Natural killer cell (primary cell): Measurements from ENCODE around the gene COG7. TPM values are rescaled to one million over a fixed set of nuclear protein-coding genes. Genes with fewer than 3 reads are reported as not detected.

ENCODE experiments used
- ATAC-seq, 3 donors: fragments of 150-1000 bp in 2 of 3; fragments of 200-7000 bp in 1 of 3; cut with Tn5 transposase; 1 replicate in 1 of 3; 2 replicates in 2 of 3; pipeline ENCODE4 v1.10.0; 2021; ENCODE audit warnings: mild to moderate bottlenecking in 2 of 3, moderate library complexity in 2 of 3
- DNase-seq, 2 donors: peaks; one replicate each; pipeline versions ENCODE4 v3.0.0 to v3.0.0-alpha.2; 2013 to 2021; ENCODE audit warnings: mixed read lengths in 1 of 2
- H3K27ac ChIP-seq: one replicate; pipeline ENCODE4 v1.5.1; 2013; ENCODE audit warnings: mild to moderate bottlenecking, low read length
- H3K27me3 ChIP-seq: one replicate; pipeline ENCODE4 v1.6.1; 2013; ENCODE audit warnings: low read length; ENCODE audit not compliant: control insufficient read depth, insufficient read depth
- H3K36me3 ChIP-seq: one replicate; pipeline ENCODE4 v1.6.1; 2013; ENCODE audit warnings: low read length; ENCODE audit not compliant: control insufficient read depth, insufficient read depth
- H3K4me1 ChIP-seq: one replicate; pipeline ENCODE4 v1.6.1; 2013; ENCODE audit warnings: low read length; ENCODE audit not compliant: control insufficient read depth, insufficient read depth
- H3K4me3 ChIP-seq: one replicate; pipeline ENCODE4 v1.5.1; 2013; ENCODE audit warnings: low read length
- H3K9me3 ChIP-seq: one replicate; pipeline ENCODE4 v1.6.1; 2013; ENCODE audit warnings: low read length; ENCODE audit not compliant: control insufficient read depth, insufficient read depth
- H3K27ac Mint-ChIP-seq, 2 donors: one replicate each; pipeline ENCODE4 v1.8.0; 2022; ENCODE audit warnings: mild to moderate bottlenecking in 2 of 2, mixed read lengths in 2 of 2, moderate library complexity in 1 of 2
- H3K27me3 Mint-ChIP-seq, 2 donors: one replicate each; pipeline ENCODE4 v1.8.0; 2022; ENCODE audit warnings: low read depth in 2 of 2, mixed read lengths in 2 of 2
- H3K36me3 Mint-ChIP-seq: one replicate; pipeline ENCODE4 v1.8.0; 2022; ENCODE audit warnings: mixed read lengths
- H3K4me1 Mint-ChIP-seq, 2 donors: one replicate each; pipeline ENCODE4 v1.8.0; 2022; ENCODE audit warnings: mixed read lengths in 2 of 2
- H3K4me3 Mint-ChIP-seq: one replicate; pipeline ENCODE4 v1.8.0; 2022; ENCODE audit warnings: mild to moderate bottlenecking, moderate library complexity, mixed read lengths
- H3K9me3 Mint-ChIP-seq, 2 donors: one replicate each; pipeline ENCODE4 v1.8.0; 2022; ENCODE audit warnings: mixed read lengths in 2 of 2
- WGBS: methylation state at CpG from one replicate; pipeline ENCODE4 v1.1.7; 2013; ENCODE audit warnings: missing lambda C conversion rate; ENCODE audit not compliant: insufficient coverage; 5-methylcytosine and 5-hydroxymethylcytosine counted together
- intact Hi-C: fragments of 100-400 bp; cut with micrococcal nuclease; formaldehyde crosslinking; loops from one replicate; pipeline ENCODE4 v1.14.2; 2022
- total RNA-seq, 4 donors: library from RNA; stranded (reverse); fragments of 120-200 nt in 1 of 4; gene quantifications; one replicate each; pipeline versions ENCODE4 v1.2.3 to v1.2.4, GENCODE V29; 2013 to 2022
- TF ChIP-seq, protein P1 (sequence below): fragments of 200-600 bp; IDR thresholded peaks from one replicate; pipeline ENCODE4 v1.8.0; 2022; ENCODE audit warnings: antibody characterized with exemption

The COG7 gene
- total RNA-seq: 10 to 100 TPM; 18.4 to 26.6 (median 20.3) TPM
- 16.2 TPM for total RNA-seq (2013)

DNA sequence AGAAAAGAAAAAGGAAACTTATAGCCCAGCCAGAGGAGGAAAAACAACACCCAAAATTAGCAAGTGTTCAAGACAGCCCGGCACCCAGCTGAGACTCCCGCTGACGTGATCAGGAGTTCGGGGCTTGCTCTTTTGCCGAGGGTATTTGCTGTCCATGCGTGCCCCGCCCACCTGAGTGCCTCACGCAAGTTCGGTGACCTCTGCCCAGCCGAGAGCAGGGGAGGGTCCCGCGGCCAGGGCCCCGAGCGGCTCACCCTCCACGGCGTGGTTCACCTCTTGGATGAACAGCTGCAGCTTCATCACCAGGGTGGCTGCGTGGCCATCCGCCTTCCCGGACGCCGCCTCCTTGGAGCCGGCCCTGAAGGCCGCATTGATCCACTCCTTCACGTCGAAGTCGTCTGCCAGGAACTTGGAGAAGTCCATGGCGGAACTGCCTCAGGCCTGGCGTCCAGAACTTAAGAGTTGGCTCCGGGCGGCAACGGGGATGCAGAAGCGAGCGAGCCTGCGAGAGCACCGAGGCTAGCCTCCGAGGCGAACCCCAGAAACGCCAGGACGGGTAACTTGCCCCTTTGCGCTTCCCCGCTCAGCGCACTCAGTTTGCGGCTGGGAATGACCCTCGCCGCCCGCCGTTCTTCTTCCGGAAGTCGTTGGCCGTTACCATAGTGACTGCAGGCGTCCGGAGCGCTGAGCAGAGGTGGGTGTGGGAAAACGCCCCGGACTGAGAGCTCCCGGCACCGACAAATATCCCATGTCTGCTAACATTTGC, at the start of gene COG7:
Gene COG7, minus strand, starts transcription at position 618 of the 766 bp plus-strand sequence. Its CDS starts 195 bp downstream, at position 423.
- Mint-ChIP-seq H3K4me1 (peaks cover 36 to 43% of the 10 kb centered on the region in 2 donors), H3K27me3 (no peaks in the 10 kb centered on the region), H3K4me3 (peak within 1 kb of the TSS; percentile 99), H3K36me3 (no peaks in the 10 kb centered on the region), H3K9me3 (no peaks in the 10 kb centered on the region), H3K27ac (peak within 1 kb of the TSS; percentile 81 to 92)
- Histone ChIP-seq H3K27me3 (no peaks in the 10 kb centered on the region), H3K27ac (peak within 1 kb of the TSS; percentile 45), H3K4me1 (peaks cover 14% of the 10 kb centered on the region), H3K9me3 (no peaks in the 10 kb centered on the region), H3K36me3 (no peaks in the 10 kb centered on the region), H3K4me3 (peak within 1 kb of the TSS; percentile 92)
- TF ChIP-seq, protein P1, sequence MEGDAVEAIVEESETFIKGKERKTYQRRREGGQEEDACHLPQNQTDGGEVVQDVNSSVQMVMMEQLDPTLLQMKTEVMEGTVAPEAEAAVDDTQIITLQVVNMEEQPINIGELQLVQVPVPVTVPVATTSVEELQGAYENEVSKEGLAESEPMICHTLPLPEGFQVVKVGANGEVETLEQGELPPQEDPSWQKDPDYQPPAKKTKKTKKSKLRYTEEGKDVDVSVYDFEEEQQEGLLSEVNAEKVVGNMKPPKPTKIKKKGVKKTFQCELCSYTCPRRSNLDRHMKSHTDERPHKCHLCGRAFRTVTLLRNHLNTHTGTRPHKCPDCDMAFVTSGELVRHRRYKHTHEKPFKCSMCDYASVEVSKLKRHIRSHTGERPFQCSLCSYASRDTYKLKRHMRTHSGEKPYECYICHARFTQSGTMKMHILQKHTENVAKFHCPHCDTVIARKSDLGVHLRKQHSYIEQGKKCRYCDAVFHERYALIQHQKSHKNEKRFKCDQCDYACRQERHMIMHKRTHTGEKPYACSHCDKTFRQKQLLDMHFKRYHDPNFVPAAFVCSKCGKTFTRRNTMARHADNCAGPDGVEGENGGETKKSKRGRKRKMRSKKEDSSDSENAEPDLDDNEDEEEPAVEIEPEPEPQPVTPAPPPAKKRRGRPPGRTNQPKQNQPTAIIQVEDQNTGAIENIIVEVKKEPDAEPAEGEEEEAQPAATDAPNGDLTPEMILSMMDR: no peak
- DNase-seq (peak; percentile 84 to 88), ATAC-seq (peak; percentile 92 to 96 (median 94))
- intact Hi-C loops: loop anchor here (5.0 kb wide), 1 partner anchor 105 kb away; the partner anchor contains the start of genes EARS2 and UBFD1
- WGBS: under 1% methylated on average over 57 of the region's 57 CpGs

DNA sequence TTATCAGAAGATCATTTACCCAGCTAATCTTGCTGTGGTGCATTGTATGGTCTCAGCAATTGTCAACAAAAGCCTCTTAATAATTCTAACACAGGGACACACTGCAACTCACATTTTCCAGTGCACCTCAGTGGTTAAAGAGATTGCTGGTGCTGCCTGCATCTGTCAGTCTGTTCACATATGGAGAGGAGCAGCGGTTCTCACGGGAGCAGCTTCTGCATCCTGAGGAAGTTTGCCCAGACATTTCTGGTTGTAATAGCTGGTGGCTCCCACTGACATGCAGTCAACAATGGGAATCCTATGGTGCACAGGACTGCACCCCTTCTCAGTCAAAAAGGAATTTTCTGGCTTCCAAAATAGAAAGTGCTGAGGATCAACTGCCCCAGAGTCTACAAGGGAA, 49.5 kb upstream of the COG7 start:
- Histone ChIP-seq H3K9me3 (no peaks in the 10 kb centered on the region), H3K27ac (no peak overlapping the region), H3K27me3 (no peaks in the 10 kb centered on the region), H3K36me3 (no peaks in the 10 kb centered on the region), H3K4me1 (peaks cover 42% of the 10 kb centered on the region), H3K4me3 (no peak overlapping the region)
- TF ChIP-seq, protein P1: no peak
- Mint-ChIP-seq H3K9me3 (no peaks in the 10 kb centered on the region), H3K4me3 (no peak overlapping the region), H3K36me3 (no peaks in the 10 kb centered on the region), H3K4me1 (peaks cover 59 to 64% of the 10 kb centered on the region in 2 donors), H3K27ac (peak overlapping the region in 1 of 2 donors; percentile 56), H3K27me3 (no peaks in the 10 kb centered on the region)
- DNase-seq: no peak
- WGBS: 75% methylated on average over 2 of the region's 2 CpGs
- no peak for ATAC-seq
- intact Hi-C loops: no loop called here

DNA sequence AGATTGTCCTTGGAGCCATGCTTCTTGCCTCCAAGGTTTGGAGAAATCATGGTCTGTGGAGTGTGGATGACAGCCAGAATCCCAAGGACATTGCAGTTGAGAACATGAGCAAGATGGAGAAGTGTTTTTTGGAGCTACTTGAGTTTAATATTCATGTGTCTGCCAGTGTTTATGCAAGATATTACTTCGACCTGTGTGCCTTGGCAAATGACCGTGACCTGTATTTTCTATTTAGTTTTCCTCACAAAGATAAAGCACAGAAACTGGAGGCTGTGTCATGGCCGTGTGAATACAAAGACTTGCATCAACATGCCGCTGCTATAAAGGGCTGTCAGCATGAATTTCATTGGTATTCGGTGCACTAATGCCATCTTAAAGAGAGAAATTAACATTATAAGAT, 48.3 kb upstream of the COG7 start:
- no peaks in the 10 kb centered on the region for H3K9me3 ChIP-seq
- ATAC-seq (no peak), DNase-seq (no peak)
- H3K27me3 Mint-ChIP-seq: no peaks in the 10 kb centered on the region
- no peaks in the 10 kb centered on the region for H3K36me3 Mint-ChIP-seq
- H3K27ac ChIP-seq: no peak overlapping the region
- H3K36me3 ChIP-seq: no peaks in the 10 kb centered on the region
- no peaks in the 10 kb centered on the region for H3K27me3 ChIP-seq
- H3K27ac Mint-ChIP-seq: no peak overlapping the region
- H3K4me1 Mint-ChIP-seq: peaks cover 56 to 62% of the 10 kb centered on the region in 2 donors
- intact Hi-C loops: no loop called here
- no peaks in the 10 kb centered on the region for H3K9me3 Mint-ChIP-seq
- no peak overlapping the region for H3K4me3 ChIP-seq
- 86% methylated on average over 5 of the region's 5 CpGs for WGBS
- no peak overlapping the region for H3K4me3 Mint-ChIP-seq
- TF ChIP-seq, protein P1: no peak
- peaks cover 43% of the 10 kb centered on the region for H3K4me1 ChIP-seq
